Fibroblast of mammary gland (primary cell): ENCODE results near the gene CDC5L.

Experiments
- DNase-seq: peaks from one replicate; pipeline ENCODE4 v3.0.0-alpha.2; 2010; ENCODE audit warnings: low read depth
- H3K4me3 ChIP-seq: 2 replicates; pipeline ENCODE4 v1.5.1; 2011; ENCODE audit warnings: low read depth, mild to moderate bottlenecking, low read length, moderate library complexity; ENCODE audit not compliant: control insufficient read depth
- CTCF ChIP-seq: conservative IDR thresholded peaks from 2 replicates; pipeline ENCODE4 v1.5.1; 2011; ENCODE audit warnings: low read depth, low read length, inconsistent platforms; ENCODE audit not compliant: control insufficient read depth, insufficient read depth

The CDC5L gene

DNA sequence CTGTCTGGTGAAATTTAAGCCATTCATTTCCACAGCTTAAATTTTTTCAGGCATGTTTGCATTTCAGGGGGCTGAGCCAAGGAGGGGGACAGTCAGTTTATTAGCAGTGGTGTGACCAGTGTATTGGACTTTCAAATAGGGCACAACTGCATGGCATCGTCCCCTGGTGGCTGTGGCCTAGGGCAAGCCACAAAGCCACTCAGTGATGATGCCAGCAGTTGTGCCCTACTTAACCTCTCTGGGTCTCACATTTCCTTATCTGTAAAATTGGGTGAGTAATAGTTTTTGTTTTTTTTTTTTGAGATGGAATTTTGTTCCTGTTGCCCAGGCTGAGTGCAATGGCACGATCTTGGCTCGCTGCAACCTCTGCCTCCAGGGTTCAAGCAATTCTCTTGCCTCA, 48.0 kb downstream of the CDC5L start:
- no peak for TF ChIP-seq CTCF
- H3K4me3 ChIP-seq: no peak overlapping the region
- DNase-seq: no peak

DNA sequence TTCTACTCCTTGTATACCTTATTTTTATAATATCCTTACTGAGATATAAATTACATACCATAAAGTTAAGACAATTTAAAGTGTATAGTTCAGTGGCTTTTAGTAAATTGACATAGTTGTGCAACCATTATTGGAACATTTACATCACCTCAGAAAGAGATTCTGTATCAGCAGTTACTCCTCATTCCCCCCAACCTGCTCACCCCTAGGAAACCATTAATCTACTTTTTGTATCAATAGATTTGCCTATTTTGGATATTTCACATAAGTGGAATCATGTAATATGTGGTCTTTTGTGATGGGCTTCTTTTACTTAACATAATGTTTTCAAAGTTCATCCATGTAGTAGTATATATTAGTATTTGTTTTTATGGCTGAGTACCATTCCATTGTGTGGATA, 51.3 kb downstream of the CDC5L start:
- no peak for DNase-seq
- no peak for TF ChIP-seq CTCF
- no peak overlapping the region for H3K4me3 ChIP-seq

GRCh38 chr6:44439270-44440045, 52.0 kb downstream of the CDC5L start:
- DNase-seq: peak; percentile 88
- TF ChIP-seq CTCF: no peak
- no peak overlapping the region for H3K4me3 ChIP-seq

DNA sequence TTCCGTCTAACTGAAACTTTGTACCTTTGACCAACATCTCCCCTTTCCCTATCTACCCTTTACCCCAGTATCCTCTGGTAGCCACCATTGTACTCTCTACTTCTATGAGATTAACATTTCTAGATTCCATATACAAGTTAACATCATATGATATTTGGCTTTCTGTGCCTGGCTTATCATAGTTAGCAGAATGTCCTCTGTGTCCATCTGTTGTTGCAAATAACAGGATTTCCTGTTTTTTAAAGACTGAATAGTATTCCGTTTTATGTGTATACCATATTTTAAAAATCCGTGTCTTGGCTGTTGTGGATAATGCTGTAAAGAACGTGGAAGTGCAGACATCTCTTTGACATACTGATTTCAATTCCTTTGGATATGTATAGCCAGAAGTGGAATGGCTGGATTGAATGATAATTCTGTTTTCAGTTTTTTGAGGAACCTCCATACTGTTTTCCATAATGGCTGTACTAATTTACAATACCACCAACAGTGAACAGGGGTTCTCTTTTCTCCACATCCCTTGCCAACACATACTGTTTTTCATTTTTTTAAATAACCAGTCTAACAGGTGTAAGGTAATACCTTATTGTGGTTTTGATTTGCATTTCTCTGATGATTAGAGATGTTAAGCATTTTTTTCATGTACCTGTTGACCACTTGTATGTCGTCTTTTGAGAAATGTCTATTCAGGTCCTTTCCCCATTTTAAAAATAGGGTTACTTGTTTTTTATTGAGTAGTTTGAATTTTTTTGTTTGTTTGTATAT, 53.8 kb downstream of the CDC5L start:
- TF ChIP-seq CTCF: no peak
- DNase-seq: no peak
- H3K4me3 ChIP-seq: no peak overlapping the region

DNA sequence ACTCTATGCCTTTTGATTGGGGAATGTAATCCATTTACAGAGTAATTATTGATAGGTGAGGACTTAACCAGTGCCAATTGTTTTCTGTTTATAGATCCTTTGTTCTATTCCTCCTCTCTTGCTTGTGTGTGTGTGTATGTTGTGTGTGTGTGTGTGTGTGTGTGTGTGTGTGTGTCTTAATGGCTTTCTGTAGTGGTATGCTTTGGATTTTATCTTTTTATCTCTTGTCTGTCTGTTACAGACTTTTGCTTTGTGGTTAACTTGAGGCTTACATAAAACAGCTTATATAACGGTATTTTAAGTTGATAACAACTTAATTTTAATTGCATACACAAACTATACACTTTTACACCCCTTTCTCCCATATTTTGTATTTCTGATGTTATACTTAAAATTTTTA, 54.7 kb downstream of the CDC5L start:
- no peak for DNase-seq
- no peak for TF ChIP-seq CTCF
- no peak overlapping the region for H3K4me3 ChIP-seq

DNA sequence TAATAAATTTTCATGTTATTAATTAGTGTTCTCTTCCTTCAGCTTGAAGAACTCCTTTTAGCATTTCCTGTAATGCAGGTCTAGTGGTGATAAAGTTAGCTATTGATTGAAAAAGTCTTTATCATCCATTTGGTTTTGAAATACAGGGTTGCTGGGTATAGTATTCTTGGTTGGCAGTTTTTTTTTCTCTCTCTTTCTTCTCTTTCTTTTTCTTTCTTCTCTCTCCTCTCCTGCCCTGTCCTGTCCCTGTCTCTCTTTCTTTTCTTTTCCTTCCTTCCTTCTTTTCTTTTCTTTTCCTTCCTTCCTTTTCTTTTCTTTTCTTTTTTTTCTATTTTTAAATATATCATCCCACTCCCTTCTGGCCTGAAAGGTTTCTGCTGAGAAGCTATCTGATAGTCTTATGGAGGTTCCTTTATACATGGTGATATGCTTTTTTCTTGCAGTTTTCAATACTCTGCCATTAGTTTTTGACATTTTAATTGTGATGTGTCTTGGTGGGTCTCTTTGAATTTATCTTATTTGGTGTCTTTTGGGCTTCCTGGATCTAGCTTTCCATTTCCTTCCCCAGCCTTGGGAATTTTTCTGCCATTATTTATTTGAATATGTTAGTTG, 55.4 kb downstream of the CDC5L start:
- TF ChIP-seq CTCF: no peak
- DNase-seq: no peak
- no peak overlapping the region for H3K4me3 ChIP-seq
